Mucosa of descending colon (tissue), 3 donors: ENCODE measurements around the gene ARIH2. TPM values are rescaled to one million over a fixed set of nuclear protein-coding genes. Genes with fewer than 3 reads are reported as not detected.

Experiments used
- ATAC-seq: fragments of 200-7000 bp; cut with Tn5 transposase; one replicate; pipeline ENCODE4 v1.9.1; 2020; ENCODE audit warnings: mild to moderate bottlenecking, moderate library complexity
- DNase-seq, 3 donors: peaks; one replicate each; pipeline ENCODE4 v3.0.0-alpha.2; 2020
- H3K36me3 ChIP-seq: fragments of 200-600 bp; one replicate; pipeline ENCODE4 v1.8.0; 2021; ENCODE audit warnings: low read depth, mild to moderate bottlenecking
- H3K4me1 ChIP-seq: fragments of 200-600 bp; one replicate; pipeline ENCODE4 v1.8.0; 2021; ENCODE audit warnings: low read depth, mild to moderate bottlenecking
- H3K4me3 ChIP-seq: fragments of 200-600 bp; one replicate; pipeline ENCODE4 v1.8.0; 2021; ENCODE audit warnings: mild to moderate bottlenecking
- H3K9me3 ChIP-seq: fragments of 200-600 bp; one replicate; pipeline ENCODE4 v1.8.0; 2021; ENCODE audit warnings: mild to moderate bottlenecking
- CTCF ChIP-seq: fragments of 200-600 bp; IDR thresholded peaks from one replicate; pipeline ENCODE4 v1.8.0; 2022; ENCODE audit warnings: antibody characterized with exemption, mild to moderate bottlenecking
- intact Hi-C, 2 donors: fragments of 100-400 bp; cut with DNase I in 1 of 2; cut with micrococcal nuclease in 1 of 2; formaldehyde crosslinking; loops; one replicate each; pipeline versions ENCODE4 v1.11.0 to v1.11.1; 2022; cut with DNase I, micrococcal nuclease
- total RNA-seq, 3 donors: library from RNA; stranded (reverse); fragmentation: NEBNext Ultra II Directional in 2 of 3; extraction: Animal tissue kit (Norgen Biotek cat#: 25700) in 2 of 3; gene quantifications; one replicate each; pipeline versions ENCODE4 v1.2.1 to v1.2.4, GENCODE V29; 2021 to 2023
- donor health status: DM: no; HTN: no; CAD: no; lungs with moderate emphysema.
- donor health status: DM: no; HTN: no; CAD: no.
- donor health status: DM: no; HTN: yes; CAD: no.

The ARIH2 gene
- total RNA-seq, 3 donors from 2014 or later, result 73.3 to 109 (median 82.1) TPM

- H3K4me1 ChIP-seq, result peaks cover 22% of the 10 kb centered on the region
- no peaks in the 10 kb centered on the region for H3K9me3 ChIP-seq
- H3K4me3 ChIP-seq, result no peak overlapping the region
- no peak for TF ChIP-seq CTCF
- DNase-seq (no peak), ATAC-seq (no peak)
- intact Hi-C loops, result no loop called here
- no peaks in the 10 kb centered on the region for H3K36me3 ChIP-seq
Measured at GRCh38 chr3:48963591-48963990, 44.9 kb downstream of the ARIH2 start.

- DNase-seq (no peak), ATAC-seq (no peak)
- H3K9me3 ChIP-seq, result no peaks in the 10 kb centered on the region
- no peaks in the 10 kb centered on the region for H3K36me3 ChIP-seq
- H3K4me1 ChIP-seq, result peaks cover 22% of the 10 kb centered on the region
- intact Hi-C loops, result no loop called here
- no peak overlapping the region for H3K4me3 ChIP-seq
- TF ChIP-seq CTCF, result no peak
Measured at GRCh38 chr3:48966367-48966766, 47.7 kb downstream of the ARIH2 start.

- DNase-seq (peak; percentile 66 to 67 (median 67)), ATAC-seq (peak; percentile 77)
- no peak for TF ChIP-seq CTCF
- Histone ChIP-seq H3K4me1 (peaks cover 22% of the 10 kb centered on the region), H3K4me3 (no peak overlapping the region), H3K36me3 (no peaks in the 10 kb centered on the region), H3K9me3 (no peaks in the 10 kb centered on the region)
- intact Hi-C loops, result no loop called here
Measured at GRCh38 chr3:48966876-48967361, 48.3 kb downstream of the ARIH2 start.

GRCh38 chr3:48970586-48970985, 51.9 kb downstream of the ARIH2 start:
- no peak for DNase-seq
- Histone ChIP-seq H3K36me3 (peaks cover 9% of the 10 kb centered on the region), H3K4me1 (peaks cover 15% of the 10 kb centered on the region), H3K4me3 (no peak overlapping the region), H3K9me3 (no peaks in the 10 kb centered on the region)
- intact Hi-C loops, result no loop called here
- no peak for ATAC-seq
- TF ChIP-seq CTCF, result no peak

GRCh38 chr3:48974076-48974864, 55.6 kb downstream of the ARIH2 start:
- H3K4me1 ChIP-seq, result no peaks in the 10 kb centered on the region
- peaks cover 10% of the 10 kb centered on the region for H3K36me3 ChIP-seq
- H3K9me3 ChIP-seq, result no peaks in the 10 kb centered on the region
- TF ChIP-seq CTCF, result no peak
- DNase-seq (no peak), ATAC-seq (no peak)
- intact Hi-C loops, result no loop called here
- no peak overlapping the region for H3K4me3 ChIP-seq
